ENCODE results near the gene ORAI1.
A peak's percentile ranks its signal among the peaks of the same experiment; 100 is the strongest.
"Not testable (repeated sequence)": the region's sequence is repeated elsewhere in the genome, so short reads cannot be mapped to it uniquely, and the experiment has no call there.

ORAI1 gene

DNA sequence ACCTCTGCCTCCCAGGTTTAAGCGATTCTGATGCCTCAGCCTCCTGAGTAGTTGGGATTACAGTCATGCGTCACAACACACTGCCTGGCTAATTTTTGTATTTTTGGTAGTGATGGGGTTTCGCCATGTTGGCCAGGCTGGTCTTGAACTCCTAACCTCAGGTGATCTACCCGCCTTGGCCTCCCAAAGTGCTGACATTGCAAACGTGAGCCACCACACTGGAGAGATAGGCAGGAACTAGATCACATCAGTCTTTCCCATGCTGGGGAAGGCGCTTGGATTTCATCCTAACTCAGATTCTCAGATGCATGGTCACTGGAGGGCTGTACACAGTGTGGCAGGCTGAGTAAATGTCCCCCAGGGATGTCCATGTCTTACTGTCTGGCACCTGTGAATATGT is 18.0 kb upstream of the ORAI1 start:
- no peak for DNase-seq (ENCODE audit: low read depth)

- no peak for DNase-seq (ENCODE audit: low read depth)
Measured at GRCh38 chr12:121610239-121611149, 15.8 kb upstream of the ORAI1 start.

- DNase-seq (ENCODE audit: low read depth) = no peak
Measured at GRCh38 chr12:121611306-121611705, 15.0 kb upstream of the ORAI1 start.

DNA sequence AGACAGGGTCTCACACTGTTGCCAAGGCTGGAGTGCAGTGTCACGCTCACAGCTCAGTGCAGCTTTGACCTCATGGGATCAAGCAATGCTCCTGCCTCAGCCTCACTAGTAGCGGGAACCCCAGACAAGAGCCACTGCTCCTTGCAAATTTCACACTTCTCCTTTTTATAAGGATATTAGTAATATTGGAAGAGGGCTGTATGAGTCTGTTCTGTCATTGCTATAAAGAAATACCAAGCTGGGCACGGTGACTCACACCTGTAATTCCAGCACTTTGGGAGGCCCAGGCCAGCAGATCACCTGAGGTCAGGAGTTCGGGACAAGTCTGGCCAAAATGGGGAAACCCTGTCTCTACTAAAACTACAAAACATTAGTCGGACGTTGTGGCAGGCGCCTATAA is 12.9 kb upstream of the ORAI1 start:
- DNase-seq (ENCODE audit: low read depth) = no peak

DNA sequence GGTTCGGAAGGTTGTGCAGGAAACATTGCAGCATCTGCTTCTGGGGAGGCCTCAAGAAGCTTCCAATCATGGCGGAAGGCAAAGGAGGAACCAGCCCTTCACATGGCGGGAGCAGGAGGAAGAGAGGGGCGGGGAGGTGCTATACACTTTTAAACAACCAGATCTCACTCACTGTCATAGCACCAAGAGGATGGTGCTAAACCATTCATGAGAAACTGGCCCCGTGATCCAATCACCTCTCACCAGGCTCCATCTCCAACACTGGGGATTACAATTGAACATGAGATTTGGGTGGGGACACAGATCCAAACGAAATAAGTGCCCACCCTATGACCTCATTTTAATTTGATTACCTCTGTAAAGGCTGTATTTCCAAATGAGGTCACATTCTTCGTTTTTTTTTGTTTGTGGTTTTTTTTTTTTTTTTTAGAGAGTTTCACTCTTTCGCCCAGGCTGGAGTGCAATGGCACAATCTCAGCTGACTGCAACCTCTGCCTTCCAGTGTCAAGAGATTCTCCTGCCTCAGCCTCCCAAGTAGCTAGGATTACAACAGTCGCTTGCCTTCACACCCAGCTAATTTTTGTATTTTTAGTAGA is 11.4 kb upstream of the ORAI1 start:
- DNase-seq (ENCODE audit: low read depth) = no peak

GRCh38 chr12:121618659-121619233 is 7.6 kb upstream of the ORAI1 start:
- no peak for DNase-seq (ENCODE audit: low read depth)

DNA sequence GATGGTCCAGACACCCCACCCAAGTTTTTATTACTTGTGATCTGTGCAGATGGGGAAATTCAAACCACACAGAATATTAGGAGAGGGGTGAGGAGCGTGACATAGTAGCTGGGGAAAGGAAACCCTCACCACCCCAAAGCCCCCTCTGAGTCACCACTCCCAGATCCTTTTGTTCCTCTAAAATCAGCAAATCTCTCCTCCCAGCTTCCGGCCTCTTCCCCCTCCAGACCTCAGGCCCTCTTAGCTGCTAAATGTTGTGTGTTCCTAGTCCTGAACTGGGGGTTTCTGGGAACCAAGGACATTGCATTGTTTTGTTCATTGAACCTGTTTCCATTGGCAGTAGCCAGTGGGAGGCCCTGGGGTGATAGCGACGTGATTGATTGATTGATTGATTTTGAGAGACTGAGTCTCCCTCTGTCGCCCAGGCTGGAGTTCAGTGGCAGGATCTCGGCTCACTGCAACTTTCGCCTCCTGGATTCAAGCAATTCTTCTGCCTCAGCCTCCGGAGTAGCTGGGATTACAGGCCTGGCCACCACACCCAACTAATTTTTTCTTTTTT is 5.9 kb upstream of the ORAI1 start:
- DNase-seq (ENCODE audit: low read depth) = no peak

GRCh38 chr12:121626853-121627640 is 717 bp downstream of the ORAI1 start:
- peak; percentile 64 for DNase-seq (ENCODE audit: low read depth)

DNA sequence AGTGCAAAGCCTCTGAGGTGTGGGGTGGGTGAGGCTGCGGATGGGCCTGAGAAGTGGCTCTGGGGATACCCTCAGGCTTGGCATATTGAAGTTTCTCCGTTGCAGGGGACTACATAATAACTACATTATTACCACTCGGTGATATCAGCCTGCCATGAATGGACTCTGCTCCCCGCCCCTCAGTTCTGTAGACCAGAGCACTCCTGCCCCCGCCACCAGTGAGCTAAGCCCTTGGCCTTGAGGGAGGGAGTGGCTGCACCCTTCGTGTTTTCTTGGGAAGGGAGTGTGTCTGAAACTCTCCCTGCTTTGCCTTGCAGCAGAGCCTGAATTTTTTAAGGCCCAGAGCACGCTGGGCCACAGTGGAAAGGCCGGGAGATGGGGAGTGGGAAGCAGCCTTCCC is 1.7 kb downstream of the ORAI1 start:
- no peak for DNase-seq (ENCODE audit: low read depth)

GRCh38 chr12:121628536-121628935 is 2.2 kb downstream of the ORAI1 start:
- DNase-seq (ENCODE audit: low read depth) = no peak

DNA sequence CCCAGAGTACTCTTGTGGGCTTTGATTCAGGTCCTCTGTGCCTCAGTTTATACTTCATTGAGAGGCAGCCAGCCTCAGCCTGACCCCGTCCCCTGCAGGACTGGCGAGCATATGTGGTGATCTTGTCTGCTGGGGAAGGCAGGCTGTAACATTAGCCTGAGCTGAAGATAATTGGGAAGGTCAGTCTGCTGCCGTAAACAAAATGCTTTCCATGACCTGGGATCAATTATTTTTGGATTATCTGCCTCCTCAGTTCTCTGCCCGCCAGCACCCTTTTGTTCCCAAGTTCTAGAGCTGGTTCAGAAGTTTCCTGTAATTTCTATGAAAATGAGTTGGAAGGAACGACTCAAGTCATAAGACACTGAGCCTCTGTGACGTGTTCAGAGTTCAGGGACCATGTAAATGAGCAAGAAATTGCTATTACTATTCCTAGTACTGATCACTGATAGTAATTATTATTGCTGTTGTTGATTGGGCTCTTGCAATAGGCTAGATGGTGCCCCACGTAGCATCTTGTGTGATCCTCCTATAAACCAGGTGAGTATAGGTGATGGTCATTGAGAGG is 4.5 kb downstream of the ORAI1 start:
- no peak for DNase-seq (ENCODE audit: low read depth)

- DNase-seq (ENCODE audit: low read depth) = no peak
Measured at GRCh38 chr12:121632069-121632970, 6.0 kb downstream of the ORAI1 start.

GRCh38 chr12:121633833-121634196 is 7.5 kb downstream of the ORAI1 start:
- DNase-seq (ENCODE audit: low read depth) = not testable (repeated sequence)

- DNase-seq (ENCODE audit: low read depth) = no peak
Measured at GRCh38 chr12:121634836-121635235, 8.5 kb downstream of the ORAI1 start.

- no peak for DNase-seq (ENCODE audit: low read depth)
Measured at GRCh38 chr12:121637231-121637914, 11.0 kb downstream of the ORAI1 start.

DNA sequence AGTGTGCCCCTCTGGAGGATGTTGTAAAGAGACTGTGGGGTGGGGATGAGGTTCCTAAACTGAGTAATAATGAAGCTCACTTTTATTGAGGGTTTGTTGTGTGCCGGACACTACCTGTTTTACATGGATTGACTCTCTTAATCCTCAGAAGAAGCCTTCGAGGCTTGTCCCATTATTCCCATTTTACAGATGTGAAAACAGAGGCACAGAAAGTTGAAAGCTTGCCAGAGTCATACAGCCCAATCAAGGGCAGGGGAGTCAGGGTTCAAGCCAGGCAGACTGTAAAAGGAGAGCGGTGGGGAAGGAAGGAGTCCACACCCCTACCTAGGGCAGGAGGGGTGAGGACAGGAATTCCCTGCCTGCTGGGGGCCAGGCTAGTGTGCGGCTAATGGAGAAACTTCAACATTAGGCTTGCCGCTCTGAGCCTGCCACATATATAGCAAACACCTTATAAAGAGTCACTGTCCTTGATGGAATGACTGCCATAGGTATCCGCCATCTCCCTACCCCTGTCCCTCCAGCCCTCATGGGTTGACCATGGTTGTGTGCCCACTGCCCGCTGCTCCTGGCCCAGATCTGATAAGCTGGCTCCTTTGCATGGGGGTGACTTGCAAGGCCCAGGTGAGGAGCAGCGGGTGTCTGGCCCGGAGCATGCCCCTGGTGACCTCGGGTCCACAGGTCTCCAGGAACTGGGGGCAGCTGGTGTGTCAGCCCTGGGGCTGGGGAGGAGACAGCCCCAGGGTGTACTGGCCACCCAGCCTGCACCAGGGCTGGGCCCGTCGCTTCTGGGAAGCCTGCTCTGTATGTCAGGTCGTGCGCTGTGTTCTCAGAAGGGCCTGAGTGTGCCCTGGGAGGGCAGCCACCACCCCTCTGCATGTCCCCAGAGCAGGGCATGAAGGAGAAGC is 12.2 kb downstream of the ORAI1 start:
- DNase-seq (ENCODE audit: low read depth) = no peak

GRCh38 chr12:121641343-121641630 is 15.0 kb downstream of the ORAI1 start:
- DNase-seq (ENCODE audit: low read depth) = no peak

DNA sequence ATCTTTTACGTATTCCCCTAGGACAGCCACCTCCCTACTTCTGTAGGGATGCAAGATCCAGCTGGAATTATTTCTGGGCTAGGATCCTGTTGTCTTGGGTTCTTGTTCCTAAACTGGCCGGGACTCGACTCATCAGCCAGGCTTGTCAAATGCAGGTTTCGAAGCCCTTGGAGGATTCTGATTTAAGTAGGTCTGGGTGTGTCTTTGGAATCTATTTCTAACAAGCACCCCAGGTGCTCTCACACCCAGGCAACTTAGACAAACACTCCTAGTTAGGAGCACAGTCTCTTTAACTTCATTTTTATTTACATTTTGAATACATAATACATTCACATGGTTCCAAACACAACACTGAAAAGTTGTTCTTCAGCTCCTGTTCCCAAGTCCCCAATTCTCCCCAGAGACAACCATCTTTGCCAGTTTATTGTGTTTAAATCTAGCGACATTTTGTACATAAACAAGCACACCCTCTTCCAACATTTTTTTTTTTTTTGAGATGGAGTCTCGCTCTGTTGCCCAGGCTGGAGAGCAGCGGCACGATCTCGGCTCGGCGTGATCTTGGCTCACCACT is 22.2 kb downstream of the ORAI1 start:
- no peak for DNase-seq (ENCODE audit: low read depth)

DNA sequence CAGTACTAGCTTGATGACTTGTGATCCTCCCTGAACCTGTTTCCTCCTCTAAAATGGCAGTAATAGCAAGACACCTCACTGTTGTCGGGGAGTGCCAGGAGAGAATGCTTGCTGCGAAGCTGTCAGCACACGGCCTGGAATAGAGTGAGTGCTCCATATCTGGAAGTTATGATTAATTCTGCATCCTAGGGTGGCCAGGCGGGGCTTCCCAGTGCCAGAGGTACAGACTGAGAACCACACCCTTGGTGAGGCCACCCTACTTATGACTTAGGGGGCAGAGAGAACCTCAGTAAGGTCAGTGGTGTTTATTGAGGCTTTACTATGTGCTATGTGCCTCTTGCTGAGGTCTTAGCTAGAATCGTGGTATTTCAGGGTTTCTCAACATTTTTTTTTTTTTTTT is 23.0 kb downstream of the ORAI1 start:
- DNase-seq (ENCODE audit: low read depth) = no peak

All from stimulated activated CD8-positive, alpha-beta memory T cell treated with anti-CD3 and anti-CD28 coated beads, Interleukin-15, amount 100 ng/mL, for 24 hours (primary cell).